Fibroblast of the aortic adventitia (primary cell): Measurements from ENCODE around the gene SIGLEC11. TPM values are rescaled to one million over a fixed set of nuclear protein-coding genes. Genes with fewer than 3 reads are reported as not detected.

ENCODE experiments used
- DNase-seq: peaks from one replicate; pipeline ENCODE4 v3.0.0-alpha.2; 2010; ENCODE audit warnings: low read depth
- H3K4me3 ChIP-seq: 2 replicates; pipeline ENCODE4 v1.5.1; 2011; ENCODE audit warnings: low read depth, mild to moderate bottlenecking, control low read depth, low read length, moderate library complexity
- total RNA-seq: library from RNA; depleted of rRNA; stranded (reverse); fragments of >200 nt; gene quantifications from 2 replicates; pipeline ENCODE4 v1.2.3, GENCODE V29; 2012; ENCODE audit warnings: low replicate concordance
- TF ChIP-seq, protein P1 (sequence below): IDR thresholded peaks from 2 replicates; pipeline ENCODE4 v1.5.1; 2011; ENCODE audit warnings: mild to moderate bottlenecking, low read length, control low read depth, inconsistent platforms; ENCODE audit not compliant: insufficient read depth

Gene SIGLEC11
- total RNA-seq, 1 donor, result not detected

GRCh38 chr19:49988433-49988832, 27.5 kb upstream of the SIGLEC11 start:
- no peak for DNase-seq
- TF ChIP-seq, protein P1, sequence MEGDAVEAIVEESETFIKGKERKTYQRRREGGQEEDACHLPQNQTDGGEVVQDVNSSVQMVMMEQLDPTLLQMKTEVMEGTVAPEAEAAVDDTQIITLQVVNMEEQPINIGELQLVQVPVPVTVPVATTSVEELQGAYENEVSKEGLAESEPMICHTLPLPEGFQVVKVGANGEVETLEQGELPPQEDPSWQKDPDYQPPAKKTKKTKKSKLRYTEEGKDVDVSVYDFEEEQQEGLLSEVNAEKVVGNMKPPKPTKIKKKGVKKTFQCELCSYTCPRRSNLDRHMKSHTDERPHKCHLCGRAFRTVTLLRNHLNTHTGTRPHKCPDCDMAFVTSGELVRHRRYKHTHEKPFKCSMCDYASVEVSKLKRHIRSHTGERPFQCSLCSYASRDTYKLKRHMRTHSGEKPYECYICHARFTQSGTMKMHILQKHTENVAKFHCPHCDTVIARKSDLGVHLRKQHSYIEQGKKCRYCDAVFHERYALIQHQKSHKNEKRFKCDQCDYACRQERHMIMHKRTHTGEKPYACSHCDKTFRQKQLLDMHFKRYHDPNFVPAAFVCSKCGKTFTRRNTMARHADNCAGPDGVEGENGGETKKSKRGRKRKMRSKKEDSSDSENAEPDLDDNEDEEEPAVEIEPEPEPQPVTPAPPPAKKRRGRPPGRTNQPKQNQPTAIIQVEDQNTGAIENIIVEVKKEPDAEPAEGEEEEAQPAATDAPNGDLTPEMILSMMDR, result no peak
- H3K4me3 ChIP-seq, result no peak overlapping the region

GRCh38 chr19:49988007-49988406, 27.0 kb upstream of the SIGLEC11 start:
- TF ChIP-seq, protein P1, result no peak
- no peak overlapping the region for H3K4me3 ChIP-seq
- no peak for DNase-seq

- peak; percentile 95 for DNase-seq
- H3K4me3 ChIP-seq, result no peak overlapping the region
- TF ChIP-seq, protein P1, result peak; percentile 35
These were observed 26.3 kb upstream of the SIGLEC11 start for GRCh38 chr19:49987159-49987698.

GRCh38 chr19:49986354-49986753, 25.4 kb upstream of the SIGLEC11 start:
- no peak overlapping the region for H3K4me3 ChIP-seq
- no peak for DNase-seq
- TF ChIP-seq, protein P1, result no peak

GRCh38 chr19:49985871-49986270, 24.9 kb upstream of the SIGLEC11 start:
- TF ChIP-seq, protein P1, result no peak
- H3K4me3 ChIP-seq, result no peak overlapping the region
- DNase-seq, result no peak

DNA sequence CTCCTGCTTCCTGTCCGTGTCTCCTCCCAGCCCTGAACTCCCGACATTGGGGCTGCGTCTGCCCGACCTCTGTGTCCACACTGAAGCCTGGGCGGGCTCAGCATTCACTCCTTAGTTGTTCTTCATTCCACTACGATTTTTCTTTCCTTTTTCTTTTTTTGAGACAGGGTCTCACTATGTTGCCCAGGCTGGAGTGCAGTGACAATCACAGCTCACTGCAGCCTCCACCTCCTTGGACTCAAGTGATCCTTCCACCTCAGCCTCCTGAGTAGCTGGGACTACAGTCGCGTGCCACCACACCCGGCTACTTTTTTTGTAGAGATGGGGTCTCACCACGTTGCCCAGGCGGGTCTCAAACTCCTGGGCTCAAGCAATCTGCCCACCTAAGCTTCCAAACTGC, 23.5 kb upstream of the SIGLEC11 start:
- TF ChIP-seq, protein P1, result no peak
- no peak for DNase-seq
- no peak overlapping the region for H3K4me3 ChIP-seq

- peak; percentile 54 for DNase-seq
- H3K4me3 ChIP-seq, result no peak overlapping the region
- TF ChIP-seq, protein P1, result peak; percentile 90
These were observed 22.8 kb upstream of the SIGLEC11 start for GRCh38 chr19:49983645-49984229.
